Pancreas (tissue), 10 donors: Measurements from ENCODE around the gene DYRK1A. TPM values are rescaled to one million over a fixed set of nuclear protein-coding genes. Genes with fewer than 3 reads are reported as not detected.

Experiments used
- ATAC-seq, 4 donors: fragments of 200-7000 bp; cut with Tn5 transposase; one replicate each; pipeline versions ENCODE4 v1.8.0 to v1.9.1; 2020; ENCODE audit warnings: mild to moderate bottlenecking in 4 of 4, moderate library complexity in 4 of 4
- DNase-seq, 6 donors: peaks; one replicate each; pipeline ENCODE4 v3.0.0-alpha.2; 2020
- FAIRE-seq: peaks from 2 replicates; lab custom pipeline; 2012; peaks lifted over from hg19 to GRCh38; lab: Jason Lieb, UNC
- H3K27ac ChIP-seq, 4 donors: fragments of 200-600 bp; sonication (generic); 1 replicate in 3 of 4; 2 replicates in 1 of 4; pipeline versions ENCODE4 v1.5.0 to v1.8.0; 2020
- H3K27me3 ChIP-seq, 4 donors: fragments of 200-600 bp; one replicate each; pipeline ENCODE4 v1.8.0; 2021
- H3K36me3 ChIP-seq, 3 donors: fragments of 200-600 bp; sonication (generic) in 1 of 3; one replicate each; pipeline versions ENCODE4 v1.5.0 to v1.8.0; 2020 to 2021
- H3K4me1 ChIP-seq, 3 donors: fragments of 200-600 bp; one replicate each; pipeline ENCODE4 v1.8.0; 2021
- H3K4me3 ChIP-seq, 4 donors: fragments of 200-600 bp; sonication (generic) in 2 of 4; one replicate each; pipeline versions ENCODE4 v1.5.0 to v1.8.0; 2020 to 2021
- H3K9me3 ChIP-seq, 4 donors: fragments of 200-600 bp; one replicate each; pipeline ENCODE4 v1.8.0; 2021
- whole genome bisulfite sequencing, 2 donors: extraction: QIAGEN DNeasy Blood & Tissue Kit; methylation state at CpG; one replicate each; pipeline ENCODE4 v1.1.7; 2013; 5-methylcytosine and 5-hydroxymethylcytosine counted together
- intact Hi-C, 3 donors: fragments of 100-400 bp; cut with DNase I; formaldehyde crosslinking; loops; one replicate each; pipeline versions ENCODE4 v1.11.1 to v1.14.2; 2022
- polyA plus RNA-seq, 2 donors: library from polyadenylated mRNA; stranded (reverse); fragments of 200-250 nt; gene quantifications; one replicate each; pipeline ENCODE4 v1.2.3, GENCODE V29; 2013
- total RNA-seq, 6 donors: library from RNA; stranded (reverse); fragmentation: NEBNext Ultra II Directional in 4 of 6; extraction: Animal tissue kit (Norgen Biotek cat#: 25700) in 4 of 6; gene quantifications; one replicate each; pipeline versions ENCODE4 v1.2.1 to v1.2.4, GENCODE V29; 2021 to 2023
- TF ChIP-seq, protein P1 (sequence below), 4 donors: fragments of 200-600 bp; sonication (generic) in 3 of 4; IDR thresholded peaks; one replicate each; pipeline versions ENCODE4 v1.5.0 to v1.8.0; 2021; ENCODE audit warnings: antibody characterized with exemption in 4 of 4
- donor health status: healthy with polysubstance abuse.
- donor health status: DM: no; HTN: no; CAD: no; lungs with moderate emphysema.
- donor health status: DM: no; HTN: no; CAD: no.
- donor health status: control.
- donor health status: control.
- donor health status: Bipolar disorder and iron deficiency.
- donor health status: DM: yes; HTN: yes; CAD: no.
- donor health status: DM: no; HTN: no; CAD: no.
- donor health status: DM: no; HTN: no; CAD: no.
- donor health status: DM: yes; HTN: yes; CAD: no.

DYRK1A gene
- total and polyA plus RNA-seq, 8 donors = 10.4 to 37.9 (median 22.3) TPM

DNA sequence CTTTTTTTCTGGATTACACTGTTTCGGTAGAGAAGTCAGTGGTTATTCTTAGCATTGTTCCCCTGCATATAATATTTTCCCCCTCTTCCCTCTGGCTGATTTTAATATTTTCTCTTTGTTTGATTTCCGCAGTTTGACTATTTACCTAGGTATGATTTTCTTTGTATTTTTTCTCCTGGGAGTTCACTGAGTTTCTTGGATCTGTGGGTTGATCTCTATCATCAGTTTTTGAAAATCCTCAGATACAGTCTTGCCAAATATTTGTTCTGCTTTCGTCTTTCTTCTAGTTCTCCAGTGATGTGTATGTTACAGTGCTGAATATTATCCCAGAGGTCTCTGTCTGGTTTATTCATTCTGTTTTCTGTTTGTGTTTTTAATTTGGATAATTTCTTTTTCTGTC, 136.4 kb downstream of the DYRK1A start:
- H3K4me1 ChIP-seq = no peaks in the 10 kb centered on the region
- ATAC-seq = no peak
- intact Hi-C loops = no loop called here

DNA sequence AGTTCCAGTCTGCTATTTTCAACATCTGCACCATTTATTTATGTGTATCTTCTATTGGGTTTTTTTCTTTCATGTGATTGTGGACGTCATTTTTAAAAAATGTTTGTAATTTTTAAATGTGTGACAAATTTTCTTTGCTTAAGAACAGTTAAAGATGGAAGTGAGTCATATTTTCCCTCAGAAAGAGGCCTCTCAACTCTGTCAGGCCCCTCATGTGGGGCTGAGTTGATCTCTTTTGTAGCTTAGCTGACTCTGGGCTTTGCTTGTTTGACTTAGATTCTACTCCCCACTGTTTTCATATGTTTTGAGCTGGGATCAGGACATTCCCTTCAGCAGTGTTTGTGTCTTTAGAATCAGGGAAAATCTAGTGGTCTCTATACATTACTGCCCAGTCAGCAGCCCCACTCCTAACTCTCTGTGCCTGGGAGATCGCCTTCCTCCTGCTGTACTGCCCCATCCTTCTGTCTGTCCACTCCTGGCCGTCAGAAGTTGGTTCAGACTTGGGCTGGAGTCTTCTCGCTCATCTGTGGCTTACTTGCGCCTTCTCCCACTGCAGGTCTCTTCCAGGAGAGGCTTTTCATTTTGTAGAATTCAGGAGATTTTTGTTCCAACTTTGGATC, 137.4 kb downstream of the DYRK1A start:
- WGBS, 2 donors = 94 to 96% methylated on average over 5 of the region's 5 CpGs
- intact Hi-C loops = no loop called here
- Histone ChIP-seq H3K27ac (no peak overlapping the region), H3K9me3 (no peaks in the 10 kb centered on the region), H3K27me3 (no peaks in the 10 kb centered on the region), H3K36me3 (peaks cover 0 to 42% (median 22%) of the 10 kb centered on the region in 3 donors), H3K4me3 (no peak overlapping the region), H3K4me1 (no peaks in the 10 kb centered on the region)
- FAIRE-seq (no peak), ATAC-seq (no peak), DNase-seq (no peak)
- TF ChIP-seq, protein P1, sequence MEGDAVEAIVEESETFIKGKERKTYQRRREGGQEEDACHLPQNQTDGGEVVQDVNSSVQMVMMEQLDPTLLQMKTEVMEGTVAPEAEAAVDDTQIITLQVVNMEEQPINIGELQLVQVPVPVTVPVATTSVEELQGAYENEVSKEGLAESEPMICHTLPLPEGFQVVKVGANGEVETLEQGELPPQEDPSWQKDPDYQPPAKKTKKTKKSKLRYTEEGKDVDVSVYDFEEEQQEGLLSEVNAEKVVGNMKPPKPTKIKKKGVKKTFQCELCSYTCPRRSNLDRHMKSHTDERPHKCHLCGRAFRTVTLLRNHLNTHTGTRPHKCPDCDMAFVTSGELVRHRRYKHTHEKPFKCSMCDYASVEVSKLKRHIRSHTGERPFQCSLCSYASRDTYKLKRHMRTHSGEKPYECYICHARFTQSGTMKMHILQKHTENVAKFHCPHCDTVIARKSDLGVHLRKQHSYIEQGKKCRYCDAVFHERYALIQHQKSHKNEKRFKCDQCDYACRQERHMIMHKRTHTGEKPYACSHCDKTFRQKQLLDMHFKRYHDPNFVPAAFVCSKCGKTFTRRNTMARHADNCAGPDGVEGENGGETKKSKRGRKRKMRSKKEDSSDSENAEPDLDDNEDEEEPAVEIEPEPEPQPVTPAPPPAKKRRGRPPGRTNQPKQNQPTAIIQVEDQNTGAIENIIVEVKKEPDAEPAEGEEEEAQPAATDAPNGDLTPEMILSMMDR (IDR thresholded peaks at IDR 0.05) = no peak

More for the DNA sequence above, 136.4 kb downstream of the DYRK1A start:
- no peak overlapping the region for H3K4me3 ChIP-seq
- peaks cover 0 to 34% (median 14%) of the 10 kb centered on the region in 3 donors for H3K36me3 ChIP-seq
- DNase-seq = no peak
- TF ChIP-seq, protein P1 (IDR thresholded peaks at IDR 0.05) = no peak
- no peak overlapping the region for H3K27ac ChIP-seq
- no peaks in the 10 kb centered on the region for H3K9me3 ChIP-seq
- 94 to 95% methylated on average over 3 of the region's 3 CpGs for WGBS, 2 donors
- no peaks in the 10 kb centered on the region for H3K27me3 ChIP-seq
- FAIRE-seq = no peak

DNA sequence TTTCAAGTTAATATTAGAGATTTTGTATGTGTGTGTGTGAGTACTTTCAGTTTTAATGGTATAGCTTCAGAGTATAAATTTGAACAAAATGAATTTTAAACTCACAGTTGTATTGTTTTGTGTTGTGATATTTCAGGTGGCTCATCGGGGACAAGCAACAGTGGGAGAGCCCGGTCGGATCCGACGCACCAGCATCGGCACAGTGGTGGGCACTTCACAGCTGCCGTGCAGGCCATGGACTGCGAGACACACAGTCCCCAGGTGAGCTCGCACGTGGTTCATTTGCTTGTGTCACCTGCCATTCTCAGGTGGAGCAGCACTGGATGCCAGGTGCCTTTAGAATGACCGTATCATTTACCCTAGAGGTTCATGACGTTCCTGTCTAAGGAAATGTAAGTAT, 139.4 kb downstream of the DYRK1A start:
- no peaks in the 10 kb centered on the region for H3K9me3 ChIP-seq
- intact Hi-C loops = no loop called here
- FAIRE-seq (no peak), ATAC-seq (no peak), DNase-seq (no peak)
- H3K27me3 ChIP-seq = no peaks in the 10 kb centered on the region
- TF ChIP-seq, protein P1 (IDR thresholded peaks at IDR 0.05) = no peak
- WGBS, 2 donors = 92 to 93% methylated on average over 12 of the region's 12 CpGs
- H3K4me3 ChIP-seq = no peak overlapping the region
- no peaks in the 10 kb centered on the region for H3K4me1 ChIP-seq
- H3K36me3 ChIP-seq = peaks cover 0 to 58% (median 36%) of the 10 kb centered on the region in 3 donors
- H3K27ac ChIP-seq = no peak overlapping the region

DNA sequence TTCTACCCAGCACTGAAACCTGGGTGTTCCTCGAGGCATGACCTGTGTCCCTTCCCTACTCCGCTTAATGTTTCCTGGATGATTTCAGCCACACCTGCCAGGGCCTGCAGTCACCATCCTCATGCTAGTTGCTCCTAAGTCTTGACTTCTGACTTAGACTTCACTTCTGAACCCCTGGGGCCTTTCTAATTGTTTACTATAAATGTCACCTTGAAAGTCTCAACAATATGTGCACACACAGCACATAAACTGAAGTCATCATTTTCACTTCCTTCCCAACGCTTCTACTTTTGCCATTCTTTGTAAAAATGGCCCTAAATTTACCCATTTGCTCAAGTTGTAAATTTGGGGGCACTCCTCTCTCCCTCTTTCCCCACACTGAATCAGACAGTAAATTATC, 141.1 kb downstream of the DYRK1A start:
- Histone ChIP-seq H3K27me3 (no peaks in the 10 kb centered on the region), H3K4me1 (no peaks in the 10 kb centered on the region), H3K4me3 (no peak overlapping the region), H3K9me3 (no peaks in the 10 kb centered on the region), H3K36me3 (peaks cover 3 to 69% (median 40%) of the 10 kb centered on the region in 3 donors), H3K27ac (no peak overlapping the region)
- WGBS, 2 donors = 96% methylated on average over 3 of the region's 3 CpGs
- TF ChIP-seq, protein P1 (IDR thresholded peaks at IDR 0.05) = no peak
- intact Hi-C loops = no loop called here
- FAIRE-seq = no peak
- no peak for DNase-seq
- no peak for ATAC-seq

DNA sequence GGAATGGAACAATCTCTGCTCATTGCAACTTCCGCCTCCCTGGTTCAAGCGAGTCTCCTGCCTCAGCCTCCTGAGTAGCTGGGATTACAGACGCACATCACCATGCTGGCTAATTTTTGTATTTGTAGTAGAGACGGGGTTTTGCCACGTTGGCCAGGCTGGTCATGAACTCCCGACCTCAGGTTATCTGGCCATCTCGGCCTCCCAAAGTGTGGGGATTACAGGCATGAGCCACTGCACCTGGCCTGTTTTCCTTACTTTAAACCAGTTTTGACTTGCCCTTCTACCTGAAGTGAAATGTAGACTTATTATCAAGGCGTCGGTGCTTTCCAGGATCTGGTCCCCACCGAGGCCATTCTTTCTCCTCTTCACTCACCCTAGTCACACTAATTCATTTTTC, 141.8 kb downstream of the DYRK1A start:
- Histone ChIP-seq H3K4me1 (peaks cover 0 to 3% (median 0%) of the 10 kb centered on the region in 3 donors), H3K4me3 (no peak overlapping the region), H3K36me3 (peaks cover 4 to 73% (median 40%) of the 10 kb centered on the region in 3 donors), H3K27me3 (no peaks in the 10 kb centered on the region), H3K27ac (no peak overlapping the region), H3K9me3 (no peaks in the 10 kb centered on the region)
- TF ChIP-seq, protein P1 (IDR thresholded peaks at IDR 0.05) = no peak
- intact Hi-C loops = no loop called here
- DNase-seq (no peak), ATAC-seq (no peak), FAIRE-seq (no peak)
- 91 to 92% methylated on average over 10 of the region's 10 CpGs for WGBS, 2 donors
